NOMO-1 treated with DMSO at 0.1 percent for 48 hours (cell line): ENCODE measurements around the gene FAM20C.
"Not testable (repeated sequence)": the region's sequence is repeated elsewhere in the genome, so short reads cannot be mapped to it uniquely, and the experiment has no call there.

Source experiments
- DNase-seq: peaks from one replicate; lab custom pipeline; 2025; ENCODE audit not compliant: unreplicated experiment; lab: John Stamatoyannopoulos, UW

Gene FAM20C

DNA sequence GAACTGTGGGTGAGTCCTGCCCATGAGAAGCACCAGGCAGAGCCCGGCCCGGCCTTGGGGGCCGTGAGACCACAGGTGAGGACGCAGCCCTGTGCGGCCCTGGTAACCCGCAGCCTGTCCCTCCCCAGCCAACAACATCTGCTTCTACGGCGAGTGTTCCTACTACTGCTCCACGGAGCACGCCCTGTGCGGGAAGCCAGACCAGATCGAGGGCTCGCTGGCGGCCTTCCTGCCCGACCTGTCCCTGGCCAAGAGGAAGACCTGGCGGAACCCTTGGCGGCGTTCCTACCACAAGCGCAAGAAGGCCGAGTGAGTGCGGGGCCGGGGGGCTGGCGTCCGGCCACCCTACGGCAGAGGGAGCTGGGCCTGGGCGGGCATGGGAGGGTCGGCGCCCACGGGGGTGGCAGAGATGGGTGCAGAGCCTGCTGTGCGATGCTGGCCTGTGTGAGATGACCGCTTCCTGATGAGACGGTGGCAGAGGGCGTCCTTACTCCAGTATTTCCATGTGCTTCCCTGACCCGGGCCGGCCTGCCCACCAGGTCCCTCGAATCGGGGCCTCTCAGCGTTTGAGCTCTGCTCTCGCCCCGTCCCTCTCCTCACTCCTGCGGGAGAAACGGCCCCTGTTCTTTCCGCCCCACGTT is 63.5 kb downstream of the FAM20C start:
- DNase-seq = no peak

- no peak for DNase-seq
Measured at GRCh38 chr7:256461-256940, 64.1 kb downstream of the FAM20C start.

GRCh38 chr7:256981-257646 is 64.7 kb downstream of the FAM20C start:
- no peak for DNase-seq

DNA sequence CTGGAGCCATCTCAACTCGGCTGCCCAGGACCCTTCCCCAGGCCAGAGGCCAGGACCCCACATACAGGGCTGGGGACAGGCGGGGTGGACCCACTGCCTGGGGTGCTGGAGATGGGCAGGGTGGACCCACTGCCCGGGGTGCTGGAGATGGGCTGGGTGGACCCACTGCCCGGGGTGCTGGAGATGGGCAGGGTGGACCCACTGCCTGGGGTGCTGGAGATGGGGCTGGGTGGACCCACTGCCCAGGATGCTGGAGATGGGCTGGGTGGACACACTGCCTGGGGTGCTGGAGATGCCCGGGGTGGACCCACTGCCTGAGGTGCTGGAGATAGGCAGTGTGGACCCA is 65.2 kb downstream of the FAM20C start:
- DNase-seq = no peak

DNA sequence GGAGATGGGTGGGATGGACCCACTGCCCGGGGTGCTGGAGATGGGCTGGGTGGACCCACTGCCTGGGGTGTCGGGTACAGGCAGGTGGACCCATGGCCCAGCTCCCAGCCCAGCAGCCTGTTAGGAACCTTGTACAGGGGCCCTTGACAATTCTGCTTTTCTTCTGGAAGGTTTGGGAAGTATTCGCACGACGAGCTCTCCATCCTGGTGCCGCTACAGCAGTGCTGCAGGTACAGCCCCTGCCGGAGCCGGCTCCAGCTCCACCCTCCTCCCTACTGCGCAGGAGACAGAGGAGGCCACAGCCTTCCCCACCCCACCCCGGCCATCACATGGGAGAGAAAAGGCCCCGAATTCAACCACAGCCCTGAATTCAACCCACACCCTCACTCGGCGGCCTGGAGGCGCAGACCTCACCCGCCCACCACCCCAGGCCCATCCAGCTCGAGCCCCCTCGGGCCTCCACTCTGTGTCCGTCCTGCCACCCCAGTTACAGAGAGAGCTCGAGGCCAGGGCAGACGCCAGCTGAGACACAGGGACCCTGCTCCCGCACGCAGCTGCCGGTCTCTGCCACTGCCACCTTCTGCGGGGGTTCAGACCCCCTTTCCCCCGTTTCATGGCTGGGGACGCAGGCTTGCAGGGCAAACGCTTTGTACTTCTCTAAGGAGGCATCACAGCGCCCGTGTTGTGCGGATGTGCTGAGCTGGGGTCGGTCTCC is 66.3 kb downstream of the FAM20C start:
- DNase-seq = no peak

DNA sequence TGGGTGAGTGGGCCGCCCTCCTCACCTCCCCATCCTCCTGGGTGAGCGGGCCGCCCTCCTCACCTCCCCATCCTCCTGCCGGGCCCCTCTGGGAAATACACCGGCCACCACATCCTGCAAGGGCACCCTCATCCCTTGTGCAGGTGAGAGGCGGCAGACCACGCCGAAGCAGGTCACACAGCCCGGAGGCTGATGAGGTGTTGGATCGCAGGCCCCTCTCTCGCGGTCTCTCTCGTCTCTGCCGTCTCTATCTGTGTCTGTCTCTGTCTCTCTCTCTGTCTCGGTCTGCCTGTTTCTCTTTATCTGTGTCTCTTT is 66.8 kb downstream of the FAM20C start:
- DNase-seq = no peak

DNA sequence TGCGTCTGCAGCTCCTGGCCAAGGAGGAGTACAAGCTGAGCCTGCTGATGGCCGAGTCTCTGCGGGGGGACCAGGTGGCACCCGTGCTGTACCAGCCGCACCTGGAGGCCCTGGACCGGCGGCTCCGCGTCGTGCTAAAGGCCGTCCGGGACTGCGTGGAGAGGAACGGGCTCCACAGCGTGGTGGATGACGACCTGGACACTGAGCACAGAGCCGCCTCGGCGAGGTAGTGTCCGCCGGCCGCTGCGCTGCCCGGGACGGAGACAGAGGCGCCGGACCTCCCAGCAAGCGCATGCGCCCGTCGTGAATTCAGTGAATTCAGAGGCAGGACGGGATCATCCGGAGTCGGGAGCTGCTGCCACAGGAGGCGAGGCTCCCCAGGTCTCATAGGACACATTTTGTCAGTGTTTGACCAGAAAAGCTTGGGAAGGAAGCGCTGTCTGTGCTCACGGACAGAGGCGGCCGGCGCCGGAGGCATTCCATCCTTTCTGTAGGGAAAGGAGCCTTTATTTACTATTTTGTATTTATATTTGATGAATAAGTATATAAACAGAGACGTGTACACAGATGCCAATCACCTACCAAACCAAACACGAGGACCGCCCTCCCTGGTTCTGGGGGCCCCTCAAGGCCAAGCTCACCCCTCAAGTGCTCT is 67.5 kb downstream of the FAM20C start:
- no peak for DNase-seq

- DNase-seq = no peak
Measured at GRCh38 chr7:260441-261281, 68.3 kb downstream of the FAM20C start.

DNA sequence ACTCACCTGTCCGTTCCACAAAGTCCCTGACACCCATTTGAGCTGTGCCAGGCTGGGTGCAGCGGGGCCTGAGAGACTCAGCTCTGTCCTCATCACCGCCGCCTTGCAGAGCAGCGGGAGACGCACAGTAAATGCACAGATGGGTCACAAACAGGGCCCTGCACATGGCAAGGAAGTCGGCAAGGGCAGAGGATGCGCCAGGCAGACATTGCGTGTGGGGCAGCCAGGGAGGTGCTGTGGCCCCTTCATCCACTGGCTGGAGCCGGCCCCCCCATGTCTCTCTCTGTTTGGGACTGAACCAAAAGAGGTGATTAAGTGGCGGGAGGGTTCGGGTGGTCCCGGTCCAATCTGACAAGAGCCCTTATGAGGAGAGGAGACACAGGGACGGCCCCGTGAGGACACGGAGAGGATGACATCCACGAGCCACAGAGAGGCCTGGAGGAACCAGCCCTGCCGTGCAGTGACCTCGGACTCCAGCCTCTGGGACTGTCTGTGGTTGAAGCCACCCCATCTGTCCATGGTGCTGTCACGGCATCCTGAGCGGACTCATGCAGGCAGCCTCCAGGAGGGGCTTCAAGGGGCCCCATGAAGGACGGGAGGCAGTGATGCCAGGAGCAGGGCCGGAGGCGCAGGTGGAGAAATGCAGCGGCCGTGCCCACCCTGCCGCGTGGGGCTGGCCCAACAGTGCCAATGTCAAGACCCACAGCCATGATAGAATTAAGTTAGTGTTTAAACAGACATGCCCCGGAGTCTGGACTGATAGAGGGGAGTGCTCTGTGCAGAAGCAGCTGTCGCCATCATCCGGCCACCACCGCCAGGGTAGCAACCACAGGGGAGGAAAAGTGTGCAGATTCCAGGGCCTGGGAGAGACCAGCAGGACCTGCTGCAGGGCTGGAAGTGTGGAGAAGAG is 69.2 kb downstream of the FAM20C start:
- DNase-seq = no peak

DNA sequence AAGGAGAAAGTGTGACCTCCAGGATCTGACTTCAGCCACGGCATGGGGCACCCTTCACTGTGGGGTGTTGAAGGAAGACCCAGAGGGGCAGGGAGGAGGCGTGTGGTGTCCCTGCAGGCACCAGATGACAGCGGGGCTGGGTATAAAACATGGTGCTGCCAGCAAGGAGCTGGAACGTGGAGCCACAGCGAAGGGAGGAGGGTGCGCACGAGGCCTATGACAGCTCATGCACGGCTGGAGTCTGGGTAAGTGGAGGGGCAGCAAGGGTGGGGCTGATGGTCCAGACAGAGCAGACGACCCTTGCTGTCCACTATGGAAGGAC is 69.8 kb downstream of the FAM20C start:
- no peak for DNase-seq

DNA sequence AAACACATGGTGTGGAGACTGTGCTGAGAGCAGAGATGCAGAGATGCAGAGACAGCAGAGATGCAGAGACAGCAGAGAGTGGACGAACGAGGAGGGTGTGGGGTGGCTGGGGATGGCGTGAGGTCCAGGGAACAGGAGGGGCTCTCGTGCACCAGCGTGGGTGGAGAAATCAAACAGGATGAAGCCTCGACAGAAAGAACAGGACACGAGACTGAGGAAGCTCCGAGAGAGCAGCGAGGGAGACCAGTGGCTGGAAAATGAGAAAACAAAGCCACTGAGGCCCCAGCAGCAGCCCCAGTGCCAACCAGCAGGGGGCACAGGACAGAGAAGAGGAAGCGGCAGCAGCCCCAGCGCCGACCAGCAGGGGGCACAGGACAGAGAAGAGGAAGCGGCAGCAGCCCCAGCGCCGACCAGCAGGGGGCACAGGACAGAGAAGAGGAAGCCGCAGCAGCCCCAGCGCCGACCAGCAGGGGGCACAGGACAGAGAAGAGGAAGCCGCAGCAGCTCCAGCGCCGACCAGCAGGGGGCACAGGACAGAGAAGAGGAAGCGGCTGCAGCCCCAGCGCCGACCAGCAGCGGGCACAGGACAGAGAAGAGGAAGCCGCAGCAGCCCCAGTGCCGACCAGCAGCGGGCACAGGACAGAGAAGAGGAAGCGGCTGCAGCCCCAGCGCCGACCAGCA is 70.4 kb downstream of the FAM20C start:
- DNase-seq = not testable (repeated sequence)

GRCh38 chr7:263483-264351 is 71.3 kb downstream of the FAM20C start:
- DNase-seq = peak; percentile 70

GRCh38 chr7:264541-265191 is 72.3 kb downstream of the FAM20C start:
- no peak for DNase-seq

GRCh38 chr7:265192-265997 is 73.0 kb downstream of the FAM20C start:
- no peak for DNase-seq

DNA sequence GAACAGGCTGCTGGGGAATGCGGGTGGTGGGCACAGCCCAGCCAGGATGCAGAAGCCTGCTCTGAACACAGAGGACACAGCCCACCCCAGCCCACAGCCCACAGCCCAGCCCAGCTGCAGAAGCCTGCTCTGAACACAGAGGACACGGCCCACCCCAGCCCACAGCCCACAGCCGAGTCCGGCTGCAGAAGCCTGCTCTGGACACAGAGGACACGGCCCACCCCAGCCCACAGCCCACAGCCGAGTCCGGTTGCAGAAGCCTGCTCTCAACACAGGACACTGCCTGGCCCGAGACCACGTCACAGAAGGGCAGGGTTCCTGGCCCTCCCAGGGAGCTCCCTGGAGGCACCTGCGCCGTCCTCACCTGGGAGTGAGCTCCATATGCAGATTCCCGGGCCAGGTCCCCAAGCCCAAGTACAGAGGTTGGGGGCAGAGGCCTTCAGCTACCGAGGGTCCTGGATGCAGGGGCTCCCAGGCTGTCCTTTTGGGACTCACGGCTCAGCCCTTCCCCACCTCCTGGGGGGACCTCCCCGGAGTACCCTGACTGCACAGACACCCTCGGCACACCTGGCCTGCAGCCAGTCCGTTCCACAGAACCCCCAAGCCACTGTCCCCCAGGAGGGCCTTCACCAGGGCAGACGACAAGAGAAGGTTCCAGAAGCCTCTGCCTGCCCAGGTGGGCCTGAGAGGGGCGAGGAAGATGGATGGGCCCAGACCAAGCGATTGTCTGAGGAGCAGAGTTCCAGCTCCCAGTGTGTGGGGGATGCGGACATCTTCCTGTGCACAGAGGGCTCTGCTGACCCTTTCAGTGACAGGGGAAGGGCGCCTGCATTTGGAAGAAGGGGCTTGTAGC is 73.9 kb downstream of the FAM20C start:
- no peak for DNase-seq
